ENCODE measurements around the gene POLD3.
A peak's percentile ranks its signal among the peaks of the same experiment; 100 is the strongest.

POLD3 gene

GRCh38 chr11:74592441-74593362, at the start of gene POLD3:
Gene POLD3 (plus strand): TSS chr11:74592582. CDS start chr11:74592659, 77 bp downstream.
- DNase-seq (ENCODE audit: low read depth, low spot score) = peak; percentile 91

- no peak for DNase-seq (ENCODE audit: low read depth, low spot score)
These were observed 48.4 kb upstream of the POLD3 start for GRCh38 chr11:74543991-74544390.

- no peak for DNase-seq (ENCODE audit: low read depth, low spot score)
These were observed 45.6 kb upstream of the POLD3 start for GRCh38 chr11:74546752-74547151.

GRCh38 chr11:74550991-74551753, 41.2 kb upstream of the POLD3 start:
- DNase-seq (ENCODE audit: low read depth, low spot score) = no peak

- DNase-seq (ENCODE audit: low read depth, low spot score) = no peak
These were observed 40.6 kb upstream of the POLD3 start for GRCh38 chr11:74551754-74552145.

- DNase-seq (ENCODE audit: low read depth, low spot score) = no peak
These were observed 34.9 kb upstream of the POLD3 start for GRCh38 chr11:74557526-74557925.

GRCh38 chr11:74559110-74559933, 33.1 kb upstream of the POLD3 start:
- DNase-seq (ENCODE audit: low read depth, low spot score) = no peak

GRCh38 chr11:74559934-74560309, 32.5 kb upstream of the POLD3 start:
- no peak for DNase-seq (ENCODE audit: low read depth, low spot score)

- DNase-seq (ENCODE audit: low read depth, low spot score) = no peak
These were observed 26.0 kb upstream of the POLD3 start for GRCh38 chr11:74566146-74566960.

GRCh38 chr11:74568028-74568427, 24.4 kb upstream of the POLD3 start:
- no peak for DNase-seq (ENCODE audit: low read depth, low spot score)

- DNase-seq (ENCODE audit: low read depth, low spot score) = no peak
These were observed 21.9 kb upstream of the POLD3 start for GRCh38 chr11:74570266-74571061.

- DNase-seq (ENCODE audit: low read depth, low spot score) = no peak
These were observed 21.4 kb upstream of the POLD3 start for GRCh38 chr11:74571062-74571399.

- no peak for DNase-seq (ENCODE audit: low read depth, low spot score)
These were observed 20.0 kb upstream of the POLD3 start for GRCh38 chr11:74572349-74572748.

- no peak for DNase-seq (ENCODE audit: low read depth, low spot score)
These were observed 17.8 kb upstream of the POLD3 start for GRCh38 chr11:74574563-74574962.

GRCh38 chr11:74575999-74576398, 16.4 kb upstream of the POLD3 start:
- DNase-seq (ENCODE audit: low read depth, low spot score) = no peak

GRCh38 chr11:74577181-74577580, 15.2 kb upstream of the POLD3 start:
- no peak for DNase-seq (ENCODE audit: low read depth, low spot score)

- DNase-seq (ENCODE audit: low read depth, low spot score) = no peak
These were observed 14.6 kb upstream of the POLD3 start for GRCh38 chr11:74577624-74578396.

GRCh38 chr11:74579577-74580270, 12.7 kb upstream of the POLD3 start:
- DNase-seq (ENCODE audit: low read depth, low spot score) = no peak
